ENCODE results near the gene YOD1.

The YOD1 gene

GRCh38 chr1:207006914-207007313, 44.1 kb downstream of the YOD1 start:
- DNase-seq (ENCODE audit: low read depth) = no peak

- no peak for DNase-seq (ENCODE audit: low read depth)
These were observed 44.9 kb downstream of the YOD1 start for GRCh38 chr1:207006083-207006482.

GRCh38 chr1:207004931-207005830, 45.8 kb downstream of the YOD1 start:
- DNase-seq (ENCODE audit: low read depth) = no peak

GRCh38 chr1:207003210-207003609, 47.8 kb downstream of the YOD1 start:
- DNase-seq (ENCODE audit: low read depth) = no peak

GRCh38 chr1:207002724-207003146, 48.3 kb downstream of the YOD1 start:
- no peak for DNase-seq (ENCODE audit: low read depth)

GRCh38 chr1:207001492-207002245, 49.3 kb downstream of the YOD1 start:
- no peak for DNase-seq (ENCODE audit: low read depth)

- no peak for DNase-seq (ENCODE audit: low read depth)
These were observed 50.2 kb downstream of the YOD1 start for GRCh38 chr1:207000651-207001291.

- no peak for DNase-seq (ENCODE audit: low read depth)
These were observed 52.2 kb downstream of the YOD1 start for GRCh38 chr1:206998816-206999215.

All from HS-5 (cell line).